Measurements from ENCODE around the gene PMVK. TPM values are rescaled to one million over a fixed set of nuclear protein-coding genes. Genes with fewer than 3 reads are reported as not detected.

The PMVK gene
- total RNA-seq, 1 experiment from 2014 or later, result 26.3 TPM

DNA sequence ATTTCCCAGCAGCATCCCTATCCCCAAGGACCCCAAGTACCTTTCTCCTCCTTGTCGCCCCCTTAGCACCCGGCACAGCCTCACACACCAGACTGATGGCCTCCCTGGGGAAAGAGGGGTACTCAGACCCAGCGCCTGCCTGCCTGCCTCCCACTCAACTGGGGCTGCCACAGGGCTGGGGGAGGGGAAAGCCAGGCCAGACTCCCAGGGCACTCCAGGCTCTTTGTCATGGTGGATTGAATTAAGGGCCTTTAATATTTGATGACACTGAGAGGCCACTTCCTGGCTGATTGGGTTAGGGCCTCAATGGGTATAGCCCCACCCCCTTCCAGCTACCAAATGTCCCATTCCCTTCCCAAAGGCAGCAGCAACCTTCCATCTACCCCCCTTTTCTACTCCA, 32.2 kb upstream of the PMVK start:
- no peak overlapping the region for H3K4ac ChIP-seq (ENCODE audit: low read depth, low read length)
- H3K23me2 ChIP-seq (ENCODE audit: insufficient read length, low read depth, low read length, poor library complexity, severe bottlenecking), result peaks cover 30% of the 10 kb centered on the region
- Mint-ChIP-seq H3K27me3 (ENCODE audit: low read depth) (no peaks in the 10 kb centered on the region), H3K36me3 (ENCODE audit: insufficient read depth in 1 of 3, low read depth in 3 of 3) (peaks cover 36 to 55% (median 47%) of the 10 kb centered on the region in 3 experiments), H3K27ac (peak overlapping the region; percentile 19 to 95 (median 74); a peak in 5 of 7 replicates), H3K4me1 (peaks cover 43 to 46% of the 10 kb centered on the region in 2 experiments), H3K9me3 (no peaks in the 10 kb centered on the region), H3K4me3 (peak overlapping the region in 1 of 2 experiments; percentile 96; a peak in 4 of 5 replicates)
- peaks cover 10% of the 10 kb centered on the region; the same call in 1 of the 2 replicates for H3K79me2 ChIP-seq (ENCODE audit: insufficient read depth, low read length)
- H3K18ac ChIP-seq (ENCODE audit: insufficient read length, low read depth, low read length), result no peak overlapping the region
- no peak overlapping the region for H2AK5ac ChIP-seq (ENCODE audit: insufficient read length, low read length)
- no peak overlapping the region for H3K56ac ChIP-seq (ENCODE audit: insufficient read length, low read depth, low read length)
- H3K4me1 ChIP-seq (ENCODE audit: insufficient read depth, low read length), result peaks cover 4% of the 10 kb centered on the region; the same call in 1 of the 2 replicates
- H2BK12ac ChIP-seq (ENCODE audit: insufficient read length, low read depth, low read length), result no peak overlapping the region
- no peak overlapping the region for H2AFZ ChIP-seq (ENCODE audit: low read length)
- no CpG with 5 or more reads among the region's 3 CpGs for WGBS (ENCODE audit: extremely low coverage, insufficient read length, low lambda C conversion rate)
- no peak overlapping the region for H3T11ph ChIP-seq (ENCODE audit: low read length)
- H3K9ac ChIP-seq (ENCODE audit: extremely low read depth, insufficient read length, low read length), result peak overlapping the region; percentile 59
- no peaks in the 10 kb centered on the region for H3K27me3 ChIP-seq (ENCODE audit: insufficient read depth, low read length)
- DNase-seq, result no peak
- no peak overlapping the region for H4K91ac ChIP-seq (ENCODE audit: insufficient read length, low read depth, low read length)
- H3K79me1 ChIP-seq (ENCODE audit: insufficient read depth, low read depth, low read length, poor library complexity, severe bottlenecking), result peaks cover 7% of the 10 kb centered on the region
- H3K27ac ChIP-seq (ENCODE audit: insufficient read length, low read depth, low read length), result no peak overlapping the region
- H4K5ac ChIP-seq (ENCODE audit: insufficient read length, low read depth, low read length), result no peak overlapping the region
- H4K8ac ChIP-seq (replicated peaks; ENCODE audit: insufficient read length, low read depth, low read length), result no peak overlapping the region
- H3K23ac ChIP-seq (ENCODE audit: insufficient read length, low read depth, low read length), result no peak overlapping the region
- TF ChIP-seq CTCF (conservative IDR thresholded peaks at IDR 0.05), result no peak
- H2BK20ac ChIP-seq (ENCODE audit: low read depth, low read length, poor library complexity, severe bottlenecking), result no peak overlapping the region
- H3K9me3 ChIP-seq (ENCODE audit: control insufficient read depth, low read depth, low read length), result no peaks in the 10 kb centered on the region
- H3K14ac ChIP-seq (ENCODE audit: insufficient read depth, low read length), result no peak overlapping the region; the same call in 1 of the 2 replicates
- H2BK5ac ChIP-seq (ENCODE audit: insufficient read length, low read length), result no peak overlapping the region
- H3K4me2 ChIP-seq (ENCODE audit: insufficient read depth, insufficient read length, low read length), result peak overlapping the region; percentile 77
- no peak overlapping the region for H2BK15ac ChIP-seq (ENCODE audit: low read depth, low read length)
- H2BK120ac ChIP-seq (ENCODE audit: low read depth, low read length, poor library complexity, severe bottlenecking), result no peak overlapping the region
- peaks cover 2% of the 10 kb centered on the region for H4K20me1 ChIP-seq (ENCODE audit: control insufficient read depth, insufficient read depth, insufficient read length)

Data from H9 (cell line).